ENCODE measurements around the gene SDHA. TPM values are rescaled to one million over a fixed set of nuclear protein-coding genes. Genes with fewer than 3 reads are reported as not detected.
"Not testable (repeated sequence)": the region's sequence is repeated elsewhere in the genome, so short reads cannot be mapped to it uniquely, and the experiment has no call there.

SDHA gene
- total RNA-seq, 1 donor from 2014 or later: 88.5 TPM

GRCh38 chr5:298737-299125, 80.6 kb downstream of the SDHA start:
- H3K27me3 Mint-ChIP-seq: no peaks in the 10 kb centered on the region
- no peak overlapping the region for H3K4me3 Mint-ChIP-seq (ENCODE audit: low read depth)
- no peaks in the 10 kb centered on the region for H3K9me3 Mint-ChIP-seq (ENCODE audit: low read depth)
- no peak overlapping the region for H3K27ac Mint-ChIP-seq
- no peaks in the 10 kb centered on the region for H3K36me3 Mint-ChIP-seq (ENCODE audit: insufficient read depth)
- H3K4me1 Mint-ChIP-seq (ENCODE audit: low read depth): peaks cover 19% of the 10 kb centered on the region
- TF ChIP-seq CTCF (IDR thresholded peaks at IDR 0.05; ENCODE audit: unreplicated experiment): no peak
- no peak for DNase-seq (ENCODE audit: low spot score, unreplicated experiment)

- H3K27ac Mint-ChIP-seq; H3K4me3 Mint-ChIP-seq (ENCODE audit: low read depth); H3K27me3 Mint-ChIP-seq; H3K9me3 Mint-ChIP-seq (ENCODE audit: low read depth); DNase-seq (ENCODE audit: low spot score, unreplicated experiment); H3K36me3 Mint-ChIP-seq (ENCODE audit: insufficient read depth): not testable (repeated sequence)
- H3K4me1 Mint-ChIP-seq (ENCODE audit: low read depth): peaks cover 19% of the 10 kb centered on the region
Observed at GRCh38 chr5:299921-300320, 81.8 kb downstream of the SDHA start.

- not testable (repeated sequence) for H3K4me3 Mint-ChIP-seq (ENCODE audit: low read depth); H3K9me3 Mint-ChIP-seq (ENCODE audit: low read depth); H3K36me3 Mint-ChIP-seq (ENCODE audit: insufficient read depth); DNase-seq (ENCODE audit: low spot score, unreplicated experiment); H3K27me3 Mint-ChIP-seq
- Mint-ChIP-seq H3K27ac (peak overlapping the region; percentile 93), H3K4me1 (ENCODE audit: low read depth) (peaks cover 19% of the 10 kb centered on the region)
Observed at GRCh38 chr5:300691-301435, 82.7 kb downstream of the SDHA start.

DNA sequence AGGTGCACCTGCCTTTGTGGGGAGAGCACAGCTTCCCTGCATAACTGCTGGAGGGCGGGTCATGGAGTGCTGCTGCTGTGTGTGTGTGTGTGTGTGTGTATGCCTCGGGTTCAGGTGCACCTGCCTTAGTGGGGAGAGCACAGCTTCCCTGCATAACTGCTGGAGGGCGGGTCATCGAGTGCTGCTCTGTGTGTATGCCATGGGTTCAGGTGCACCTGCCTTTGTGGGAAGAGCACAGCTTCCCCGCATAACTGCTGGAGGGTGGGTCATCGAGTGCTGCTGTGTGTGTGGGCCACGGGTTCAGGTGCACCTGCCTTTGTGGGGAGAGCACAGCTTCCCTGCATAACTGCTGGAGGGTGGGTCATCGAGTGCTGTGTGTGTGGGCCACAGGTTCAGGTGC, 84.3 kb downstream of the SDHA start:
- not testable (repeated sequence) for H3K27me3 Mint-ChIP-seq; H3K9me3 Mint-ChIP-seq (ENCODE audit: low read depth); H3K4me3 Mint-ChIP-seq (ENCODE audit: low read depth); H3K36me3 Mint-ChIP-seq (ENCODE audit: insufficient read depth); DNase-seq (ENCODE audit: low spot score, unreplicated experiment)
- Mint-ChIP-seq H3K4me1 (ENCODE audit: low read depth) (peaks cover 17% of the 10 kb centered on the region), H3K27ac (peak overlapping the region; percentile 93)

- Mint-ChIP-seq H3K4me3 (ENCODE audit: low read depth) (no peak overlapping the region), H3K9me3 (ENCODE audit: low read depth) (no peaks in the 10 kb centered on the region), H3K27me3 (no peaks in the 10 kb centered on the region), H3K4me1 (ENCODE audit: low read depth) (peaks cover 17% of the 10 kb centered on the region), H3K27ac (peak overlapping the region; percentile 93), H3K36me3 (ENCODE audit: insufficient read depth) (peaks cover 2% of the 10 kb centered on the region)
- no peak for TF ChIP-seq CTCF (IDR thresholded peaks at IDR 0.05; ENCODE audit: unreplicated experiment)
- no peak for DNase-seq (ENCODE audit: low spot score, unreplicated experiment)
Observed at GRCh38 chr5:302966-303365, 84.8 kb downstream of the SDHA start.

- not testable (repeated sequence) for H3K27me3 Mint-ChIP-seq; DNase-seq (ENCODE audit: low spot score, unreplicated experiment); H3K9me3 Mint-ChIP-seq (ENCODE audit: low read depth); H3K36me3 Mint-ChIP-seq (ENCODE audit: insufficient read depth); H3K4me3 Mint-ChIP-seq (ENCODE audit: low read depth)
- Mint-ChIP-seq H3K27ac (peak overlapping the region; percentile 59), H3K4me1 (ENCODE audit: low read depth) (peaks cover 17% of the 10 kb centered on the region)
Observed at GRCh38 chr5:303741-304140, 85.6 kb downstream of the SDHA start.

DNA sequence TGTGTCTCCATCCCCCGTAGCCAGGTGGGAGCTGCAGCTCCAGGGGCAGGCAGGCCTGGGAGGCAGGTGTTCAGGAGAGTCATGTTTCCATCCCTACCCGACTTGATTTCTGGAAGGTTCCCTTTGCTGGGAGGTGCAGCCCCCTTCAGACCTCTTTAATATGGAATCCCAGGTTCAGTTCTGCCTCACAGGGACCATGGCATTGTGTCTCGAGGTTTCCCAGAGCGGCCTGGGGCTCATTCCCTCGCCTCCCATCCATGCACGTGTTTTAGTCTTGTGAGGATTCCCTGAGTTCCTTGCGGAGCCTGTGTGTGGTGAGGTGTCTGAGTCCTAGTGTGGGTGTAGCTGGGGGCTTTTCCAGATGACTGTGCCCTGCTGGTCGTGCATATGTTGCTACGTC, 86.9 kb downstream of the SDHA start:
- Mint-ChIP-seq H3K4me3 (ENCODE audit: low read depth) (no peak overlapping the region), H3K27me3 (no peaks in the 10 kb centered on the region), H3K36me3 (ENCODE audit: insufficient read depth) (peaks cover 2% of the 10 kb centered on the region), H3K9me3 (ENCODE audit: low read depth) (no peaks in the 10 kb centered on the region), H3K27ac (no peak overlapping the region), H3K4me1 (ENCODE audit: low read depth) (peaks cover 17% of the 10 kb centered on the region)
- DNase-seq (ENCODE audit: low spot score, unreplicated experiment): no peak
- TF ChIP-seq CTCF (IDR thresholded peaks at IDR 0.05; ENCODE audit: unreplicated experiment): no peak
